Measurements from ENCODE around the gene PI4K2A.
"Not testable (repeated sequence)": the region's sequence is repeated elsewhere in the genome, so short reads cannot be mapped to it uniquely, and the experiment has no call there.

The PI4K2A gene

DNA sequence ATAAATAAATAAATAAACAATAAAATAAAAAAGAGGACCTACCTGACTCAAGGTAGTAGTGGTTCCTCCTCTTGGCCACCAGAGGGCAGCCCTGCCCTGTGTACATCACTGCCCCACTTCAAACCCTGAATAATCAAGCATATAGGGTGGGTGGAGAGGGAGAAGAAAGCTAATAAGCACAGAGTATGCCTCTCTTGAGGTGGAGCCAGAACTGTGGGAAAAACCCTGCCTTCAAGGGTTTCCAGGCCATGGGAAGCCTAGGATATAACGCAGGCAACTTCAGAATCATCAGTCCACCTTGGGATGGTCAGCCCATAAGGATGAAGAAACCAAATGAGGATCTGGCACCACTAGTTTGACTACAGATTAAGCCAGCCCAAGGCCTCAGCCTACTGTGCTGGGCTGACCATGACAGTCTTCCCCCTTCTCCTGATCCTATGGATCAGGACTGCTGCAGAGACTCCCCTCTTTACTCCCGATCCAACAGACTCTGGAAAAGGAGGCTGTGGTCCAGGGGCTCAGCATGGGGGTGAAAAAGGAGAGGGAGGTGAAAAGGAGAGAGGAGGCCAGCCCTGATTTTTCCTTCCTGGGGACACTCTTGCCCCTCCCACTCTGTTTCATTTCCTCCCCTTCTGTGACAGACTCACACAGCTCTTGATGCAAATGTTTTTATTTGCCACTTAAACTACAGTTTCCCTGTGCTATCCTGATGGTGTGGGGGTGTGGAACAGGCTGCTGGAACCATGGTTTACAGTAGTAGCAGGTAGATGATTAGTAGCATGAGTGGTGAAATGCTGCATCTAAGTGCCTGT, 36.5 kb downstream of the PI4K2A start:
- DNase-seq, result peak; percentile 52

DNA sequence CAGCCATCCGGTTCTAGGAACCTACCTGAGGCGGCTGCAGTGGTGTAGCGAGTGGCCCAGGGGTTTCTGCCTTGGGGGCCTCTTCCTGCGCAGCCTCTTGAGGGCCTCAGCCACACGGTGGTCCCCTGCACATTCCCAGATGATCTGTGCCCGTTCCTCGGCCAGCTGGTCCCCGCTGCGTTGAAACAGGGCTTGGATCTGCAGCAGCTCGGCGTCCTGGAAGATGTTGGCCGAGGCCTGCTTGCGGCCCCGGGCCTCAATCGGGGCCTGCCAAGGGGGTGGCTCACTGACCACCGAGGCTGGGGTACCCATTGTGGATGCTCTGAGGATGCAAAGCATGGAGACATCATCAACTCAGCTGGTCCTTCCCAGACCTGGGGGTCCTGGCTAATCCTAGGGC, 39.1 kb downstream of the PI4K2A start:
- DNase-seq, result no peak

DNA sequence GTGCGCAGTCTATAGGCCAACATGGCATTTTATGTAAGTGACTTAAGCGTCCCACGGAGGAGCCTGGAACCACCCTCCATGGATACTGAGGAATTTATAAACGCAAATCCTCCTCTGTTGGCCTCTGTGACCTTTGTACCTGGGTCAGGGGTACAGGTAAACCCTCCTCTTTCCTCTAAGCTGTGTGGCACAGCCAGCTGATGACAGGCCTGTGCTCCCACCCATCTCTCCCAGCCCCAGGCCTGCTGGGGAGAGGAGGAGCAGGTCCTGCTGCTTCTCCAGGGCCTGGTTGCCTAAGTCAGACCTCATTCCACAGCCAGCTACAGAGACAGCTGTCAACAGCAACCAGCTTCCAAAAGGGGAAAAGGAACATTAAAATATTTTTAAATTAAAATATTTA, 41.6 kb downstream of the PI4K2A start:
- no peak for DNase-seq

- peak; percentile 76 for DNase-seq
Measured at GRCh38 chr10:97683556-97684367, 43.3 kb downstream of the PI4K2A start.

- DNase-seq, result not testable (repeated sequence)
Measured at GRCh38 chr10:97684368-97684713, 43.9 kb downstream of the PI4K2A start.

DNA sequence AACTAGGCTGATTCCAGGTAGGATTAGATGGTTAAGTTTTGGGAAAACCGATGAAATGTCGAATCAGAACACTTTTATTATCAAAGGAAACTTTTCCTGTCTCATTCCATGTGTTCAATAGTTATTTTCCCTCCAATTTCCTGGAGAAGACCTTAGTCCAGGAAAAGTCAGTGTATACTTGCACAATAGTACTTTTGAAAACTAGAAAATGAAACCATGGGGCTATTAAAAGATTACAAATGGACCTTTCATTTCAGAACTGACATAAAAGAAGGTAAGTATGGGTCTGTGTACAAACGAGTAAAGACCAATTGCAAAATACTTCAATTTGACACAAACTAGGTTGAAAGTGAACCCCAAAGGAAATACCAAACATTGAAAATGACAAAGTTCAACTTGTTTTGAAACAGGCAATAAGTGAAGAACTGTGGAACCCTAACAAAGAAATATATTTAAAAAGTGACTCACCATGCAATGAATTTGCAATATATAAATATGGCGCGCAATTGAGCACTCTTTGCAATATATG, 44.5 kb downstream of the PI4K2A start:
- DNase-seq, result peak; percentile 6

GRCh38 chr10:97685395-97685958, 45.0 kb downstream of the PI4K2A start:
- peak; percentile 28 for DNase-seq

- no peak for DNase-seq
Measured at GRCh38 chr10:97686301-97686961, 46.0 kb downstream of the PI4K2A start.

DNA sequence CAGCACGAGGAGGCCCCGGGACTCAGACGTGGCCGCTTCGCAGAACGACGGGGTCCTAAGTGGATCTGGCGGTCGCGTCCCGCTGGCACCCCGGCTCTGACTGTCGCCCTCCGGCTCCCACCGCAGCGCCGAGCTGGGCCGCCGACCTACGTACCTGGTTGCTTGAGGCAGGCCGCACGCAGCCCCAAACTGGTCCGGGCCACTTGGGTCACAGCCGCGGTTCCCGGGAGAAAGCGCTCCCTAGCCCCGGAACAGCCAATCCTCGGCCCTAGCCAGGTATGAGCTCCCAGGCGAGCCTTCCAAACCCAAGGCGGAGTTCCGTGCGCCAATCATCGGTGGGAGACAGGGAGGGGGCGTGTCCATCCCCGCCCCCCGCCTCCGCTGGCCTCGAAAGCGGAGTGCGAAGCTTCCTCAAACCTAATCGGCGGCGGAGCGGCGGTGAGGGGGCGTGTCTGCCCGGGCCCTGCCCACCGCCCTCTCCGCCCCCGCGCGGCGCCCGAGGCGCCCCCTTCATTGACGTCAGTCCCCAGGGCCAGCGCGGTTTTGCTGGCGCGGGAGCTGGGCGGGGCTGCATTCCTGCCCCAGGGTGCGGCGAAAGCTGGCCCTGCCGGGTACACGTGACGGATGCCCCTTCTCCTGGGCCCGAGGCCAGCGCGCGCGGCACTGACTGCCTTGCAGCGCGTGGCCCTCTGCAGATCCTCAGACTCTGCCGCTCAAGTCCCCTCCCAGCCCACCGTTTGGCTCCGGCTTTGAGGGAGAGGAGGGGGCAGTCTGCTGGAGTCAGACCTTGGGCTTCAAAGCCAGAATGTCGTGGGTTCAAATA, 46.7 kb downstream of the PI4K2A start, which contains the start of gene AVPI1:
Gene AVPI1, minus strand, starts transcription at position 280 of the 823 bp plus-strand sequence. CDS start 7,336 bp downstream, outside the sequence.
- peak; percentile 98 for DNase-seq

- DNase-seq, result peak; percentile 49
Measured at GRCh38 chr10:97687785-97688781, 47.6 kb downstream of the PI4K2A start.

DNA sequence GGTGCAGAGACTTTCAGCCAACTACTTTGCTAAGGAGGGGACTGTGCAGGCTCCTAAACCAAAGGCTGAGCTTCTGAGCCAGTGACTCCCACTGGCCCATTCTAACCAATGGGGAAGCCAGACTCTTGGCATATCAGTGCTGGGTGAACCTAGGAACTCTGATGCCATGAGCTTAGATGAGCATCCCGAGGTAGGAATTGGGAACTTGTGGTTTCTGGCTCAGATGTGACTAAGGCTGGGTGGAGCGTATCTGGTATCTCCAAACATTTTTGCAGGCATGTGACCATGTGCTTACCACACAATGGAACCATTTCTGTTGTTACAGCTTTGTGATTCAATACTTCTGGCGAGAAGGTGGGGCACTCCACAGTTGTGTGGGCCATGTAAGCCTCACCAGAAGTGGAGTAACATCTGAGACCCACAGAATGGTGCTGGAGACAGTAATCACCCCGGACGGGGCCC, 49.1 kb downstream of the PI4K2A start:
- peak; percentile 97 for DNase-seq

DNA sequence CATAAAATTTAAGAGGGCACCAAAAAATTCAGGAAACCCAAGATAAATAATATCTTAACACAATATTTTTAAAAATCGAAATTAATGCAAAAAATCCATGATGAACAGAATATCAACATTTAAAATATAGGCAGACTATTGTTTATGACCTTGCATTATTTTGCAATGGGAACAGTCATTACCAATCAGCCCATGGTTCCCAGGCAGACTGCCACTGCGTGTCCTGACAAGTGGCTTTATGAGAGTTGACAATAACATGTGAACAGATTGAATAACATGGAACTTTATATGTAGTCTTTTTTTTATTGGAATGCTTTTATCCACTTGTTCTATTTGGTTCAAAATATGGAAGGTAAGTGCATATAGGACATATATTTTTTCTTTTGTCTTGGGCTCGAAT, 49.7 kb downstream of the PI4K2A start:
- DNase-seq, result no peak

- DNase-seq, result not testable (repeated sequence)
Measured at GRCh38 chr10:97698072-97698655, 57.7 kb downstream of the PI4K2A start.

GRCh38 chr10:97701438-97702069, 61.1 kb downstream of the PI4K2A start:
- peak; percentile 67 for DNase-seq

- no peak for DNase-seq
Measured at GRCh38 chr10:97703398-97704067, 63.1 kb downstream of the PI4K2A start.

GRCh38 chr10:97704341-97704740, 63.9 kb downstream of the PI4K2A start:
- no peak for DNase-seq

GRCh38 chr10:97705006-97705670, 64.7 kb downstream of the PI4K2A start:
- no peak for DNase-seq

DNA sequence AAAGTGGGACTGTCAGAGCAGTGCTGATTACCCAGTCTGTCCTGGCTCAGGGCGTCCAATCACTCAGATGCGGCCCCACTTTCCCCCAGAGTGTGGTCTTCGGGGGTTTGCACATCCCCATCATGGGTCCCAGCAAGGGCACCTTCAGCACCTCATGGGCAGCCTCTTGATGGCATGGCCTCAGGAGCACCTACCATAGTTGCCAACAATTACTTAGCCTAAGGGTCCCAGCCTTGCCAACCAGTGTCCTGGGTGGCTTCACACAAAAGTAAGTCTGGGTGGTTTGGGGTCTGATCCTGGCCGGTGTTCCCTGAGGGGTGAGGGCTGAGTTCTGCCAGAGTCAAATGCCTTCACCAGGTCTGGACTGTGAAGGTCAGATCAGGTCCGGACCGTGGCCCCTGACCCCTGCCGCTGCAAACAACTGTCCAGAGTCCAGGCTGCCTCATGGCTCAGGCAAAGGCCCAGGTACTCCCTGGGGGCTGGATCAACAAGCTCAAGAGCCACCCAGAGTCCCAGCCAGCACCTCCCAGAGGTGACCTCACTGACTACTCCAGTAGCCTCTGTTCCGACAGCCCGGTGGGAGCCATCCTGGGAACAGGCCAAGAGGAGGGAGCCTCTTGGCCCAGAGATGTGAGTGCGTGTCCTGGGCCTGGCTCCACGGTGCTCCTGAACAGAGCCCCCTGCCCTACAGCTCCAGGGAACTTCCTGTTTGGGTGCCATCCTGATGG, 66.8 kb downstream of the PI4K2A start:
- no peak for DNase-seq
